ENCODE data around the gene PGC.

The PGC gene

DNA sequence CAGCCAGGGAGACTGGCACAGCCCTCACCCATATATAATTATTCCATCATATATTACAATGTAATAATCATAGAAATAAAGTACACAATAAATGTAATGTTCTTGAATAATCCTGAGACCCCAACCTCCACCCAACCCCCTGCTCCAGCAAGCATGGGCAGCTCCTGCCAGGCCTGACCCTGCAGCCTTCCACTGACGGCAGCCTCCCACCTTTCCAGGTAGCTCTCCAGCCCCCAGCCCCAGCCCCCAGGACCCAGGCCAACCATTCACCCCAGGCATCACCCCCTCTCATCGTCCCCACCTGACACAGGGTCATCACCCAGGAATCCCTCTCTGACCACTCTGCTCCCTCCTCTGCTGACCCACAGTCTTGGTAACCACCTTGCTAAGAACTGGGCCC lies 26.4 kb downstream of the PGC start:
- peak overlapping the region; percentile 56 for H3K27ac ChIP-seq (ENCODE audit: low read length)
- no peak for TF ChIP-seq EZH2phosphoT487 (IDR thresholded peaks at IDR 0.05; ENCODE audit: low read depth)
- TF ChIP-seq, protein P1, sequence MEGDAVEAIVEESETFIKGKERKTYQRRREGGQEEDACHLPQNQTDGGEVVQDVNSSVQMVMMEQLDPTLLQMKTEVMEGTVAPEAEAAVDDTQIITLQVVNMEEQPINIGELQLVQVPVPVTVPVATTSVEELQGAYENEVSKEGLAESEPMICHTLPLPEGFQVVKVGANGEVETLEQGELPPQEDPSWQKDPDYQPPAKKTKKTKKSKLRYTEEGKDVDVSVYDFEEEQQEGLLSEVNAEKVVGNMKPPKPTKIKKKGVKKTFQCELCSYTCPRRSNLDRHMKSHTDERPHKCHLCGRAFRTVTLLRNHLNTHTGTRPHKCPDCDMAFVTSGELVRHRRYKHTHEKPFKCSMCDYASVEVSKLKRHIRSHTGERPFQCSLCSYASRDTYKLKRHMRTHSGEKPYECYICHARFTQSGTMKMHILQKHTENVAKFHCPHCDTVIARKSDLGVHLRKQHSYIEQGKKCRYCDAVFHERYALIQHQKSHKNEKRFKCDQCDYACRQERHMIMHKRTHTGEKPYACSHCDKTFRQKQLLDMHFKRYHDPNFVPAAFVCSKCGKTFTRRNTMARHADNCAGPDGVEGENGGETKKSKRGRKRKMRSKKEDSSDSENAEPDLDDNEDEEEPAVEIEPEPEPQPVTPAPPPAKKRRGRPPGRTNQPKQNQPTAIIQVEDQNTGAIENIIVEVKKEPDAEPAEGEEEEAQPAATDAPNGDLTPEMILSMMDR (IDR thresholded peaks at IDR 0.05; ENCODE audit: low read depth, low read length), result no peak

DNA sequence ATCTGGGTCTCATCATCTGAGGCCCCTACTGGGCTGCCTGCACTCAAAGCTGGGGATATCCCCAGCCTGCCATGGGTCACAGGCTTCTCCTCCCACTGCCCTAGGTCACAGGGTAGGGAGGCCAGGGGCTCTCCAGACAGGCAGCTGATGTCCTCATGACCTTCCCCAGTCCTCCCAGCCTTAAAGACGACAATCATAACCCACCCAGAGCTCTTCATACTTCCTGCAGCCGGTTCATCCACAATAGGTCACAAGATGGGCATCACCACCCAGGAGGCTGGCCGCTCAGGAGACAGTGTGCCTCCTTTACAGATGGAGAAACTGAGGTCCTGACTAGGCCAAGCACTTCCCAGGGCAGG lies 27.0 kb downstream of the PGC start:
- no peak for TF ChIP-seq EZH2phosphoT487 (IDR thresholded peaks at IDR 0.05; ENCODE audit: low read depth)
- TF ChIP-seq, protein P1 (IDR thresholded peaks at IDR 0.05; ENCODE audit: low read depth, low read length), result no peak
- peak overlapping the region; percentile 56 for H3K27ac ChIP-seq (ENCODE audit: low read length)
- H3K36me3 ChIP-seq (replicated peaks; ENCODE audit: low read depth, low read length), result peaks cover 25% of the 10 kb centered on the region
- peaks cover 89% of the 10 kb centered on the region for H4K20me1 ChIP-seq (ENCODE audit: insufficient read depth, low read length)
- H3K9ac ChIP-seq (ENCODE audit: low read length), result peak overlapping the region; percentile 13; the same call in 1 of the 2 replicates
- H3K4me2 ChIP-seq (ENCODE audit: low read length), result peak overlapping the region; percentile 54
- H3K27me3 ChIP-seq (ENCODE audit: low read depth, low read length), result no peaks in the 10 kb centered on the region
- H3K9me3 ChIP-seq (ENCODE audit: insufficient read depth, low read length), result no peaks in the 10 kb centered on the region
- peaks cover 93% of the 10 kb centered on the region for H3K4me1 ChIP-seq (ENCODE audit: low read length)
- peak overlapping the region; percentile 31; the same call in 1 of the 2 replicates for H3K4me3 ChIP-seq (ENCODE audit: low read length)
- H3K79me2 ChIP-seq (ENCODE audit: low read length), result peaks cover 99% of the 10 kb centered on the region
- H2AFZ ChIP-seq (ENCODE audit: low read depth, low read length), result no peak overlapping the region

More for the DNA sequence above, 26.4 kb downstream of the PGC start:
- Histone ChIP-seq H3K79me2 (ENCODE audit: low read length) (peaks cover 100% of the 10 kb centered on the region), H3K27me3 (ENCODE audit: low read depth, low read length) (no peaks in the 10 kb centered on the region), H3K4me2 (ENCODE audit: low read length) (peak overlapping the region; percentile 54), H3K4me1 (ENCODE audit: low read length) (peaks cover 96% of the 10 kb centered on the region), H3K36me3 (replicated peaks; ENCODE audit: low read depth, low read length) (peaks cover 25% of the 10 kb centered on the region), H2AFZ (ENCODE audit: low read depth, low read length) (no peak overlapping the region), H4K20me1 (ENCODE audit: insufficient read depth, low read length) (peaks cover 92% of the 10 kb centered on the region), H3K9ac (ENCODE audit: low read length) (peak overlapping the region; percentile 14; the same call in 1 of the 2 replicates), H3K4me3 (ENCODE audit: low read length) (no peak overlapping the region), H3K9me3 (ENCODE audit: insufficient read depth, low read length) (no peaks in the 10 kb centered on the region)

GRCh38 chr6:41719436-41720261 lies 27.5 kb downstream of the PGC start:
- Histone ChIP-seq H3K36me3 (replicated peaks; ENCODE audit: low read depth, low read length) (peaks cover 25% of the 10 kb centered on the region), H3K4me3 (ENCODE audit: low read length) (no peak overlapping the region), H3K27ac (ENCODE audit: low read length) (peak overlapping the region; percentile 56), H2AFZ (ENCODE audit: low read depth, low read length) (no peak overlapping the region), H3K4me2 (ENCODE audit: low read length) (peak overlapping the region; percentile 54), H3K79me2 (ENCODE audit: low read length) (peaks cover 99% of the 10 kb centered on the region), H3K4me1 (ENCODE audit: low read length) (peaks cover 93% of the 10 kb centered on the region), H4K20me1 (ENCODE audit: insufficient read depth, low read length) (peaks cover 89% of the 10 kb centered on the region), H3K9me3 (ENCODE audit: insufficient read depth, low read length) (no peaks in the 10 kb centered on the region), H3K9ac (ENCODE audit: low read length) (no peak overlapping the region), H3K27me3 (ENCODE audit: low read depth, low read length) (no peaks in the 10 kb centered on the region)
- no peak for TF ChIP-seq EZH2phosphoT487 (IDR thresholded peaks at IDR 0.05; ENCODE audit: low read depth)
- TF ChIP-seq, protein P1 (IDR thresholded peaks at IDR 0.05; ENCODE audit: low read depth, low read length), result no peak

GRCh38 chr6:41718828-41719227 lies 28.4 kb downstream of the PGC start:
- peaks cover 93% of the 10 kb centered on the region for H3K4me1 ChIP-seq (ENCODE audit: low read length)
- no peaks in the 10 kb centered on the region for H3K27me3 ChIP-seq (ENCODE audit: low read depth, low read length)
- peak overlapping the region; percentile 28; the same call in 1 of the 2 replicates for H3K4me2 ChIP-seq (ENCODE audit: low read length)
- peaks cover 89% of the 10 kb centered on the region for H4K20me1 ChIP-seq (ENCODE audit: insufficient read depth, low read length)
- H3K9ac ChIP-seq (ENCODE audit: low read length), result no peak overlapping the region
- no peak overlapping the region for H2AFZ ChIP-seq (ENCODE audit: low read depth, low read length)
- H3K9me3 ChIP-seq (ENCODE audit: insufficient read depth, low read length), result no peaks in the 10 kb centered on the region
- no peak overlapping the region for H3K4me3 ChIP-seq (ENCODE audit: low read length)
- peaks cover 99% of the 10 kb centered on the region for H3K79me2 ChIP-seq (ENCODE audit: low read length)
- peaks cover 28% of the 10 kb centered on the region for H3K36me3 ChIP-seq (replicated peaks; ENCODE audit: low read depth, low read length)
- TF ChIP-seq, protein P1 (IDR thresholded peaks at IDR 0.05; ENCODE audit: low read depth, low read length), result no peak
- no peak for TF ChIP-seq EZH2phosphoT487 (IDR thresholded peaks at IDR 0.05; ENCODE audit: low read depth)
- H3K27ac ChIP-seq (ENCODE audit: low read length), result no peak overlapping the region
